Activated T-helper 1 cell treated with Interleukin-2 at 50 U/mL for 16 hours (primary cell): ENCODE measurements around the gene NOB1.
A peak's percentile ranks its signal among the peaks of the same experiment; 100 is the strongest.
"Not testable (repeated sequence)": the region's sequence is repeated elsewhere in the genome, so short reads cannot be mapped to it uniquely, and the experiment has no call there.

ENCODE experiments used
- DNase-seq: peaks from one replicate; pipeline ENCODE4 v3.0.0-alpha.2; 2020; ENCODE audit warnings: low read depth

The NOB1 gene

DNA sequence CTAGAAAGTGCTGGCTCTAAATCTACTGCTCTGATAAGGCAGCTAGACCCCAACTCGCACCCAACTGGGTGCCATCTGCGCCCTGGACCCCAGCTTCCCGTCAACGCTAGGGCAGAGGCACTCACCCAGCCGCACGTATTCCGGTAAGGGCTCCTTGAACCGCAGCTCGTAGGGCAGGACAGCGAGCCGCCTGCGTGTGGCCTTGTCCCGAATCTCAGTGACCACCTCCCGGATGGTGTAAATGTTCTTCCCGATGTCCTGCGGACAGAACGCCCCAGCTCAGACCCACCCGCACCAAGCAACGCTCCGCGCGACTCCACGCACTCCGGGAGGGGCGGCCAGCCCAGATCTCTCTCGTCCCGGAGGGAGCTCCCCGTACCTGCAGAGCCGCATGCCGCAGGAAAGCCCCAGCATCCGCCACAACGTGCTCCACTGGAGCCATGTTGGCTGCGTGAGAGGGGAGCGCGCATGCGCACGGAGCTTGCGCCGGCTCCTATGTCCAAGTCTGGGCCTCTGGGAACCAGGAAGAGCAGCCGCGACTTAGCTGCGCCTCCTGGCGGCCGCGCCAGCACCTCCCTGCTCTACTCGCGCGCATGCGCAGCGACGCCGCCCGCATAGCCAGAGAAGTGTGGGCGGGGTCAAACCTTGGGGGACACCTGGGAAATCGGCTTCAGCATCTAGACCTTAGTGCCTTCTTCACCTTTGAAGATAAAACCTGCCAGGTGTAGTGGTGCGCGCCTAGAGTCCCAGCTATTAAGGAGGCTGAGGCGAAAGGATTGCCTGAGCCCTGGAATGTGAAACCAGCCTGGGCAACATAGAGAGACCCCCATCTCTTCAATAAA is at the start of gene NOB1:
NOB1 (minus strand) TSS at position 458 of the 842 bp plus-strand sequence; CDS start at position 442, 16 bp downstream.
- peak; percentile 97 for DNase-seq

GRCh38 chr16:69804297-69804696 is 49.6 kb upstream of the NOB1 start:
- DNase-seq, result no peak

DNA sequence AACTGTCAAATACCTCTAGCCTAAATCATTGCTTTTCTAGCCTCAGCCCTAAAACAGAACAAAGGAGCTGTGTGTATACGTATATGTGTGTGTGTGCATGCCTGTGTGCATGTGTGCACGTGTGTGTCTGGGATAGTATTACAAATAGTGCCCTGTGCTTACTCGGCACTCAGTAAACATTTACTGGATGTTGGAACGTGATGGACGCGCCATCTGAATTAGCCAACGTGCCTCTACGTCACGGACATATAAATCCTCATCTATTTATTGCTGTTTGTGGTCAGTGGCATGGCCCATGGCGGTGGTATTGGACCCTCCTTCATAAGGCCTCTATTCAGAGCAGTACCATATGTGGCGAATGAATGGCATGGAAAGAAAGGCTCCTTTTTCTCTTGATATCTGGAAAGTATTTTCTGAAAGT is 44.9 kb upstream of the NOB1 start:
- DNase-seq, result no peak

DNA sequence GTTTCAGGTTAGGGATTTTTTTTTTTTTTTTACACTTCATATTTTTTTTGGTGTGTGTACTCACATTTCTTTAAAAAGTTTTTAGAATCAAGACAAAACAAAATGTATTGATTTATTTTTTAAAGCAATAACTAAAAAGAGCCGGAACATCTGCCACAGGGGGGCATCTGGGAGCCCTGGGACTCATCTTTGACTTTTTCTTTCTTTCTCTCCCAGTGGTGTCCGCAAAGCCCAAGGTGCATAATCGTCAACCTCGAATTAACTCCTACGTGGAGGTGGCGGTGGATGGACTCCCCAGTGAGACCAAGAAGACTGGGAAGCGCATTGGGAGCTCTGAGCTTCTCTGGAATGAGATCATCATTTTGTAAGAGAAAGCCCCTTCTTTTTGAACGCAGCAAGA is 43.7 kb upstream of the NOB1 start:
- DNase-seq, result no peak

- no peak for DNase-seq
Measured at GRCh38 chr16:69796285-69797118, 41.8 kb upstream of the NOB1 start.

DNA sequence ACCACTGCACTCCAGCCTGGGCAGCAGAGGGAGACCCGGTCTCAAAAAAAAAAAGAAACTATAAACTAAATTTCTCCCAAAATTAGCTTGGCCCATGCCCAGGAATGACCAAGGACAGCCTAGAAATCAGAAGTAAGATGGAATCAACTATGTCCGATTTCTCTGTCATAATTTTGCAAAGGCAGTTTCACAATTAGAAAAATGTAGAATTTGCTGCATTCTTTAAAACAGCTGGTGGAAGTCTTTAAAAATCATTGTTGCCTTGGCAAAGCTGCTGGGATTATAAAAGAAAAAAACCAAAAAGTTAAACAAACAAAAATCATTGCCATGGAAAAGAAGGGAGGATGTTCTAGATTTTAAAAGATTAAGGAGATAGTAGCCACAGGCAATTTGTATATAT is 39.8 kb upstream of the NOB1 start:
- no peak for DNase-seq

DNA sequence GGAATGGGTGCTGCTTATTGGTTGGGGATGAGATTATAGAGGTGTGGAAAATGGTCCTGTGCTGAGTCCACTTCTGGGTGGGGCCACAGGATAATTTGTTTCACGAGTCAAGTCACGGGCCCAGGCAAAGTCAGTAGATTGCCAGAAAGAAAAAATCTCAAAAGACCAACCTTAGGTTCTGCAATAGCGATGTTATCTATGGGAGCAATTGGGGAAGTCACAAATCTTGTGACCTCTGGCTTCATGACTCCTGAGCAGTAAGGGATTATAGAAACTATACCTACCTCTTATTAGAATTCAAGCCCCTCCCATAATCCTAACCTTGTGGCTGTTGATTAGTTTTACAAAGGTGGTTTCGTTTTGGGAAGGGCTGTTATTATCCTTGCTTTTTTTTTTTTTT is 38.8 kb upstream of the NOB1 start:
- no peak for DNase-seq

DNA sequence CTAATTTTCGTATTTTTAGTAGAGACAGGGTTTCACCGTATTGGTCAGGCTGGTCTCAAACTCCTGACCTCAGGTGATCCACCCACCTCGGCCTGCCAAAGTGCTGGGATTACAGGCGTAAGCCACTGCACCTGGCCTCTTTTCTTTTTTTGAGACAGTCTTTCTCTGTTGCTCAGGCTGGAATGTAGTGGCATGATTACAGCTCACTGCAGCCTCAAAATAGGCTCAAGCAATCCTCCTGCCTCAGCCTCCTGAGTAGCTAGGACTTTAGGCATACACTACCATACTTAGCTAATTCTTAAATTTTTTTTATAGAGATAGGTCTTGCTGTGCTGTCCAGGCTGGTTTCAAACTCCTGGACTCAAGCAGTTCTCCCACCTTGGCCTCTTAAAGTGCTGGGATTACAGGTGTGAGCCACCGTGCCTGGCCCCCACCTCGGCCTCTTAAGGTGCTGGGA is 36.7 kb upstream of the NOB1 start:
- not testable (repeated sequence) for DNase-seq

GRCh38 chr16:69787883-69788282 is 33.2 kb upstream of the NOB1 start:
- no peak for DNase-seq

- no peak for DNase-seq
Measured at GRCh38 chr16:69784586-69784985, 29.9 kb upstream of the NOB1 start.

DNA sequence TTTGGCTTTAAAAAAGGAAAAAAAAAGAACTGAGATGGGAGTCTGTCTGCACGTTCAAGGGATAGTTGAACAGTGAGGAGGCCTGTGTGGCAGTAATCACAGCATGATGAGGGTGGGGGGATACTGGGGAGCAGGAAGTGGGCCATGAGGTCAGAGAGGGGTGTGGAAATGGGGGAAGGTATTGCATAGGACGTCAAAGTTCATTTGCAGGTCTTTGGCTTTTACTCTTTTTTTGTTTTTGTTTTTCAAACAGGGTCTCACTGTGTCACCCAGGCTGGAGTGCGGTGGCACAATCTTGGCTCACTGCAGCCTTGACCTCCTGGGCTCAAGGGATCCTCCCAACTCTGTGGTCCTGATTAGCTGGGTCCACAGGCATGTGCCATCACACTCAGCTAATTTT is 26.4 kb upstream of the NOB1 start:
- no peak for DNase-seq

DNA sequence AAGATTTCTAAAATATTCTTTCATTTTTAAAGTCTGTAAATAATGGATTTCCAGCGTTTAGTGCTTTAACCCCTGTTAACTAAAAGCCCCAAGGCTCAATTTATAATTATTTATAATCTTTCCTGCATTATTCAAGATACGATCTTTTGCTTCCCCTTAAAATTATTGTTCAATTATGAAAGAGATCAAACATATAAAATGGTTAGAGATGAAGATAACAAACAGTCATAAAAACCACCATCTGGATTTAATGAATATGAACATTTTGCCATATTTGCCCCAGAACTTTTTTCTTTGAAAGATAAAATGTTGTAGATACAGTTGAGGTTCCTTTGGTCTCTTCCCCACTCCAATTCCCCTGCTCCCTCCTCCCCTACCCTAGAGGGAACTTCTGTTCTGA is 25.0 kb upstream of the NOB1 start:
- no peak for DNase-seq

GRCh38 chr16:69775563-69775962 is 20.8 kb upstream of the NOB1 start:
- DNase-seq, result no peak

DNA sequence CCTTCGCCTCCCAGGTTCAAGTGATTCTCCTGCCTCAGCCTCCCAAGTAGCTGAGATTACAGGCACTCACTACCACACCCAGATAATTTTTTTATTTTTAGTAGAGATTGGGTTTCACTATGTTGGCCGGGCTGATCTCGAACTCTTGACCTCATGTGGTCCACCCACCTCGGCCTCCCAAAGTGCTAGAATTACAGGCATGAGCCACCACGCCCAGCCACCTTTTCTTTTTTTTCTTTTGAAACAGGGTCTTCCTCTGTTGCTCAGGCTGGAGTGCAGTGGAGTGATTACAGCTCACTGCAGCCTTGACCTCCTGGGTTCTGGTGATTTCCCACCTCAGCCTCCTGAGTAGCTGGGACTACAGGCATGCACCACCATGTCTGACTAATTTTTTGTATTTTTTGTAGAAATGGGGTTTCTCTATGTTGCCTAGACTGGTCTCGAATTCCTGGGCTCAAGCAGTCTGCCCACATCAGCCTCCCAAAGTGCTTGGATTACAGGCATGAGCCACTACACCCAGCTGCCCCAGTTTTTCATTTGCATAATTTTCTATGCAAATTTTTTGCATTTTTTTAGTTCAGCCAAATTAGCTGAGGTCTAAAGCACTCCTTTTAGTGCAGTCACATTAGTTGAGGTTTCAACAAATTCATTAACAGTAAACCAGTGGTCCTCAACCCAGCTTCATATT is 18.7 kb upstream of the NOB1 start:
- DNase-seq, result no peak

GRCh38 chr16:69771651-69771967 is 16.9 kb upstream of the NOB1 start:
- no peak for DNase-seq

DNA sequence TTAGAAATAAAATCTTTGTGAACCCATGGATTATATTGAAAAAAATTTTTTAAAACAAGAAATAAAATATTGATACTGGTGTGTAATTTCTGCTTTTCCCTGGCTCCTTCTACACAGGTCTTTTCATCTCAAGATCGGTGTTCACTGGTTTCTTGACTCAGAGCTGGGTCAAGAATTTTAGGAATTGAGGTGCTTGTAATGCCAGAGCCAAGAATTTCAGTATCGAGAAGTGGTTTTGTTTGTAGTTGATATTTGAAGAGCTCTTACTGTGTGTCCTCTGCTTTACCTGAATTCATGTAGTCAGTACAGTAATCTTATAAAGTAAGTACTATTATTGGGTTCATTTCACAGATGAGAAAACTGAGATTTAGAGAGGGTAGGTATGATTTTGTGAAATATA is 14.7 kb upstream of the NOB1 start:
- DNase-seq, result no peak

DNA sequence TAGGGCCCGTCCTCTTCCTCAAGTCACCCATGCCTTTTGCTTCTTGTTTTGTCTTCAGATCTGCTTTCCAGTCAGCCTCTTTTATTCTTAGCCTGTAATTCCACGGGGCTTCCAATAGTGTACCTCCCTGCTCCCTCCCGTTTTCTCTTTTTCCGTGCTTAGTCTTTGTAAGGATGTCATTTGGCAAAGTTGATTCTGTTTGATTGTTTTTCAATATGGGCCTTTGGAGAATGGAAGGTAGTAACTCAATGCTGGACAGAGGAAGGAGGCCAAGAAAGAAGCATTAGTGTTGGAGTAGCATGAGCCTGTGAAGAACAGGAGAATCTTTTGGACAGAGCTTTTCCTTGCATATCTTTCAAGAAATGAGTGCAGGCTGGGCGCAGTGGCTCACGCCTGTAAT is 13.9 kb upstream of the NOB1 start:
- no peak for DNase-seq

- DNase-seq, result no peak
Measured at GRCh38 chr16:69767459-69768229, 12.9 kb upstream of the NOB1 start.

GRCh38 chr16:69763599-69763942 is 8.8 kb upstream of the NOB1 start:
- DNase-seq, result no peak

- no peak for DNase-seq
Measured at GRCh38 chr16:69762814-69763598, 8.3 kb upstream of the NOB1 start.
